Transverse colon (tissue), 4 donors: ENCODE data around the gene TMLHE.

ENCODE experiments used
- CTCF ChIP-seq, 5 experiments: fragments of 200-600 bp in 3 of 5; fragments of 450-650 bp in 2 of 5; sonication (generic) in 3 of 5; IDR thresholded peaks; 1 replicate in 2 of 5; 2 replicates in 3 of 5; pipeline ENCODE4 v1.5.1; 2016 to 2017; ENCODE audit warnings: antibody characterized with exemption in 5 of 5, inconsistent platforms in 3 of 5, mild to moderate bottlenecking in 2 of 5, moderate library complexity in 1 of 5
- POLR2AphosphoS5 ChIP-seq, 3 donors: sonication (generic); formaldehyde crosslinking; IDR thresholded peaks; one replicate each; pipeline ENCODE4 v1.6.1; 2016; ENCODE audit warnings: antibody characterized with exemption in 3 of 3

GRCh38 chrX:155592981-155593380 is 19.8 kb downstream of the TMLHE start:
- TF ChIP-seq CTCF (IDR thresholded peaks at IDR 0.05): no peak
- no peak for TF ChIP-seq POLR2AphosphoS5 (IDR thresholded peaks at IDR 0.05)
